Stimulated activated CD4-positive, alpha-beta T cell treated with anti-CD3 and anti-CD28 coated beads, Interleukin-4, amount 100 ng/mL, for 48 hours (primary cell): ENCODE results near the gene PRKAR2A.
"Not testable (repeated sequence)": the region's sequence is repeated elsewhere in the genome, so short reads cannot be mapped to it uniquely, and the experiment has no call there.

Experiments used
- DNase-seq, 2 donors: peaks; one replicate each; pipeline ENCODE4 v3.0.0-alpha.2; 2020; ENCODE audit warnings: low read depth in 2 of 2

Gene PRKAR2A

GRCh38 chr3:48733752-48734518, 113.7 kb downstream of the PRKAR2A start:
- DNase-seq = not testable (repeated sequence)

GRCh38 chr3:48727511-48727910, 120.2 kb downstream of the PRKAR2A start:
- no peak for DNase-seq

- DNase-seq = not testable (repeated sequence)
Observed at GRCh38 chr3:48725185-48725855, 122.4 kb downstream of the PRKAR2A start.

- no peak for DNase-seq
Observed at GRCh38 chr3:48723725-48724124, 123.9 kb downstream of the PRKAR2A start.

- not testable (repeated sequence) for DNase-seq
Observed at GRCh38 chr3:48723293-48723692, 124.4 kb downstream of the PRKAR2A start.

GRCh38 chr3:48716982-48717746, 130.5 kb downstream of the PRKAR2A start, which contains the start of gene IP6K2:
Gene IP6K2, minus strand, starts transcription at chr3:48717221. Its CDS starts 21,930 bp downstream, at chr3:48695291.
- DNase-seq = peak; percentile 99

GRCh38 chr3:48716508-48716981, 131.1 kb downstream of the PRKAR2A start:
- no peak for DNase-seq

GRCh38 chr3:48715174-48715800, 132.4 kb downstream of the PRKAR2A start:
- no peak for DNase-seq

GRCh38 chr3:48711727-48712126, 135.9 kb downstream of the PRKAR2A start:
- DNase-seq = no peak

GRCh38 chr3:48709051-48709461, 138.6 kb downstream of the PRKAR2A start:
- DNase-seq = no peak

- no peak for DNase-seq
Observed at GRCh38 chr3:48708481-48708889, 139.2 kb downstream of the PRKAR2A start.

GRCh38 chr3:48707157-48707556, 140.5 kb downstream of the PRKAR2A start:
- no peak for DNase-seq

- DNase-seq = no peak
Observed at GRCh38 chr3:48702320-48702920, 145.3 kb downstream of the PRKAR2A start.

GRCh38 chr3:48700731-48701405, 146.8 kb downstream of the PRKAR2A start:
- DNase-seq = no peak

- DNase-seq = no peak
Observed at GRCh38 chr3:48698891-48699290, 148.8 kb downstream of the PRKAR2A start.

GRCh38 chr3:48697952-48698351, 149.7 kb downstream of the PRKAR2A start:
- DNase-seq = no peak

GRCh38 chr3:48696601-48697000, 151.1 kb downstream of the PRKAR2A start:
- no peak for DNase-seq
